ENCODE measurements around the gene ANTKMT. TPM values are rescaled to one million over a fixed set of nuclear protein-coding genes. Genes with fewer than 3 reads are reported as not detected.
A peak's percentile ranks its signal among the peaks of the same experiment; 100 is the strongest.
"Not testable (repeated sequence)": the region's sequence is repeated elsewhere in the genome, so short reads cannot be mapped to it uniquely, and the experiment has no call there.

The ANTKMT gene
- total RNA-seq, 1 donor from 2014 or later, result 54.7 TPM

DNA sequence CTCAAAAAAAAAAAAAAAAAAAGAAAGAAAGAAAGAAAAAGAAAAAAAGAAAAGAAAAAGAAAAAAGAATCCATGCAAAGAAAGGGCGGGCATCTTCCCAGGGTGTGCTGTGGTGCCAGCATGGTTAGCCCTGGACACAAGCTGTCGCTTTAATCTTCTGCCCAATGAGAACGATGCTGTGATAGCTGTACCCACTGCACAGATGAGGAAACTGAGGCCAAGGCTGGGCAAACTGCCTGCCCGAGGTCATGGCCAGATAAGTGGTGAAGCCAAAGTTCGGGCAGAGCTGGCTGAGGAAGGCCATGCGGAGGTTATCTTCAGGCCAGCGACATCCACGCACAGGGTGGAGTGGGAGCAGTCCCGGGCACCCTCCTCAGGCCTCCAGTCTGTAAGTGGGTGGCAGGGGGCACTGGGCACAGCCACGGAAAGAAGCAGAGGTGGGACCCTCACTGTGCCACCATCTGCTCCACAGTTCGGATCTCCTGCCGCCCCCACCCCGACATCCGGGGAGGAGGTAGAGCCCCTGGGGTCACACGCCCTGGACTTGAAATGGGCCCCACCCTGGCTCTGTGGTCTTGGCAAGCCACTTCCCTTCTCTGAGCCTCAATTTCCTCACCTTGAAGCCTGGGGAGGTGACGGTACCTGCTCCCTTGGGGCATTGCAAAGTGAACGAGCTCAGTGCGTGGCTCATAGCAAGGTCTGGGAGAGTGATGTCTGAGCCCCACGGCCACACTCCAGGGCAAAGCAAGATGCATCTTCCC is 21.9 kb upstream of the ANTKMT start:
- no peak for DNase-seq (ENCODE audit: low spot score)

DNA sequence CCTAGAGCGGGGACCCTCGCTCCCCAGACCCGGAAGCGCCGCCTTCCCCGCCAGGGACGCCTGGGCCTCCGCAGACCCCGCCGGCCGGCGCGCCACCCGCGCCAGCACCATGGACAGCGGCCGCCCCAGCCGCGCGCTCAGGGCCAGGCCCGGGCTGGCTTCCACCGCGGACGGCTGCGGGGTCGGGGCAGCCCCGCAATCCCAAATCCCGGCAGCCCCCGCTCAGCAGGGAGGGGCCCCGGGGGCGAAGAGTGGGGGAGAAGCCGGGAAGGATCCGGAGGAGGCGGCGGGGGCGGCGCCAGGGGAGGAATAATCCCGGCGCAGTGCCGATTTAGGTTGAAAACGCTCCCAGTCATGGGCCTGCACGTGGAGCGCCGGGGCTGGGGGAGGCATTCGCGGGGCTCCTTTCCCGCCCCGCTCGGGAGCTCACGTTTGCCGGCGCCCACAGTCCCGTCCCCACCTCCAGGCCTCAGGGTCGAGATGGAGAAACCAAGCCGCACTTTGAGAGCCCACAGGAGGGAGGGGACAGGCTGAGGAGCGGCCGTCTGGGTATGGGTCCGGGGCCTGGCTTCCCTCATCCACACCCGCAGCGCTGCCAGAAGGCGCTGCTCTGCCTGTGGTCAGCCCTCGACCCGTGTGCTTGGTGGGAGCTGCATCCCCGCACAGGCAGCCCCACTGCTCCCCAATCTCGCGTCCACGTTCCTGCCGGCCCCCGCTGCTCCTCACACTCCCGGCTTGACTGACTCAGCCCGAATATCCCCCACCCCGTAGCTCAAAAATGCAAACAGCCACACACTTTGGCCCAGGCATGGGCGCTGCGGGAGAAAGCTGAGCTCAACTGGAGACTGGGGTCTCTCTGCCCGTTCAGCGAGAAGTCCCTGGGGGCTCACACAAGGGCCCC is 20.0 kb upstream of the ANTKMT start:
- no peak for DNase-seq (ENCODE audit: low spot score)

DNA sequence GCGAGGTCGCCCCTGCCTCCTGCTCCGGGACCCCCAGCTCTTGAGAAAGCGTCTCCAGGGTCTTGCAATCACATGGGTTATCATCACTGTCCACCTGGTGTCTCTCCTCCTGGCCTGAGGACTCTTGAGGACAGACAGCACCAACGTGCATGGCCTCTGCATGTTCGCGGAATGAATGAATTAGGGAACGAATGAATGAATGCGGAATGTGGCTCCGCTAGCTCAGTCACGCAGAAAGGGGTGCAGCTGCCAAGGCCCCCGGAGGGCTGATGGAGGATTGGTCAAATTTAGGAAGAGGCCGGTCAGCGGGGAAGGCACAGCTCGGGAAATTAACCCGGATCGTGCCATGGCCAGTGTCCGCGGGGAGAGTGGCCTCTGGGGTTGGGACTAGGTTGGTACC is 18.6 kb upstream of the ANTKMT start:
- DNase-seq (ENCODE audit: low spot score), result no peak

DNA sequence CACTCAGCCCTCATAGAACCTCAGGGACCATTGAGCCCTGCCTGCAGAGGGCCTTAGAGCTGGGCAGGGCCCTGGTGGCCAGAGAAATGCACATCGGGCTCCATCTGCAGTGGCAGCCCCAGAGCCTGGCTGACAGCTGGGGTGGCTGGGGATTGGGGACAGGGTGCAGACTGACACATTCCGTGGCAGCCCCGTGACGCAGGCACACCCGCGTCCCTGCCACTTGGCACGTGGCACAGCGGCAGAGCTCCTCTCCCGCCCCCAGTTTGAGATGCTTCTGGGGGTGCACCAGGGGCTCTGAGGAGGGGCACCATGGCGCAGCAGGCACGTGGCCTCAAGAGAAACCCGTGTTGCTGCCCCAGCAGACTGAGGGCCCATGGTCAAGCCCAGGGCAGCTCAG is 17.5 kb upstream of the ANTKMT start:
- no peak for DNase-seq (ENCODE audit: low spot score)

DNA sequence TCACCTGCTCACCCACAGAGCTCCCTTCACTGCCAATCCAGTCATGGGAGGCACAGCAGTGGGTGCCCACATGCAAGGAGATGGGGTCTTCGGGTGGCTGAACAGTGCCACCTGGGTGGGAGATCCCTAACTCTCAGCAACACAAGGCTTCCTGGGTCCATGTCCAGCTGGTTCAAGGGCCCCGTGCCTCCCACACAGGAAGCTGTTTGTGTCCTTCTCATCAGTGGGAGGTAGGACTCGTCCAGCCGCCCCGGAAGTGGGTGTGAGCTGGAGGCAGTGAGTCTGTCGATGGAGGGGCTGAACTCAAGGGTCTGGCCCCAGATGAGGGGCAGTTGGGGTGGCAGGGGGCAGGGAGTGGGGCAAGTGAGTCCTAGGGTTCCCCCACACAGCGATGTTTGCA is 16.9 kb upstream of the ANTKMT start:
- DNase-seq (ENCODE audit: low spot score), result no peak

DNA sequence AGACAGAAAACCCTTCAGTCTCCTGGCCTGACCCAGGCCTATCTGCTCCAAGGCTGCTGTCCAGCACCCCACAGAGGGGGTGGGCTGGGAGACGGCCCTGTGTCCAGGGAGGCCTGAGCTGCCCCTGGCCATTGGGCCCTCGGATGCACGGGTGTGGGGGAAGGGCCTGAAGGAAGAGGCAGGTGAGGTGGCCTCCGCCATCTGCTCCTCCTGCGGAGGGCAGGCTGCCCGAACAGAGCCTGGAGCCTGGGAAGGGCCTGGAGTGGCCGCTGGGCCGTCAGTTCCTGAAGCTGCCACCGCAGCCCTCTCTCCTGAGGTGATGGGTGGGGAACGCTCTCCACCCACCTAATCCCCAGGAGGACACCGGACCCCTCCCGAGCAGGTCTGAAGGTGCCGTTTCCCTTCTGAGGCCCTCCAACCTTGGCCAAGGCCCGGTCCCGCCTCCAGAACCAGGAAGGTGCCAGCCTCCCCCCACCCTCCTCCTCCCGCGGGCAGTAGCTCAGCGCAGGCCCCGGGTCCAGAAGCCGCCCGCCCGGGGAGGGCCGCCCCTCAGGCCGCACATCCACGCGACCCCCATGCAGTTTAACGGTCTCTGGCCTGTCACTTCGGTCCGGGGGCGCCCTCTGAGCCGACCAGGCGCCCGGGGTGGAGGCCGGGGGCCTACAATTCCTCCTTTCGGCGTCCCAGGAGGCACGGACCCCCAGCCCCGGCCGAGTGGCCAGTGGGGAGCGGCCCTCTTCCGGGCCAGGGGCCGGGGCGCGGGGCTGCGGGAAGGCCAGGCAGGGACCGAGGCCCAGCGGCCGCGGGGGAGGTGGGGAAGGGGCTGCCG is 16.2 kb upstream of the ANTKMT start:
- DNase-seq (ENCODE audit: low spot score), result no peak

DNA sequence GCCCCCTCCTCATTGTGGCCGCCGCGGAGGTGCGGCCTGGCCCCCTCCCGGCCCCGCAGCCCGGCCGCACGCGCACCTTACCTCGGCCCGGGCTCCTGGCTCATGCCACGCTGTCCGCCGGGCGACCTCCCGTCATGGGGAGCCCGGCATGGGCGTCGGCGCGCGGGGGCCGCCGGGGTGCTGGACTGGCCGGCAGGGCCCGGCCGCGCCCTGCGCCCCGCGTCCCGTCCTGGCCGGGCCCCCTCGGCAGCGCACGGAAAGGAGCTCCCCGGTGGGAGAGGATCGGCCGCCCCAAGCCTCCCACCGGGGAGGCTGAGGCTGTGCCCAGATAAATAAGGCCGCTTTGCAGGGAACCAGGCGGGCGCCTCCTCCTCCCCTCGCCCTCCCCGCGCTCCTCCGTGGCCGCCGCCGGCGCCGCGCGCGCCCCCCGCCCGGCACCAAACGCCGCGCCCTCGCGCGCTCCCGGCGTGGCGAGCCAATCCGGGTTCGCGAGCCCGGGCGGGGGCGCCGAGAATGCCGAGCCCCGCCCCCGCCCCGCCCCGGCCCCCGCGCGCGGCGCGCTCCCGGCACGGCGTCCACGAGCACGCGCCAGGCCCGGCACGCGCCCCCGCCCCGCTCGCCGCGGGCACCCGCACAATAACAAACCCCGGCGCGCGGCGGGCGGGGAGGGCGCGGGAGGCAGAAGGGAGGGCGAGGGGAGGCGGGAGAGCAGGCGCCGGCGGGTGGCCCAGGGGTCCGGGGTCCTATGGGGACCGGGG is 15.3 kb upstream of the ANTKMT start, which contains the start of gene FBXL16:
TSS of gene FBXL16 (minus strand) at position 371 of the 758 bp plus-strand sequence. CDS start 8,396 bp downstream, outside the sequence.
- DNase-seq (ENCODE audit: low spot score), result no peak

DNA sequence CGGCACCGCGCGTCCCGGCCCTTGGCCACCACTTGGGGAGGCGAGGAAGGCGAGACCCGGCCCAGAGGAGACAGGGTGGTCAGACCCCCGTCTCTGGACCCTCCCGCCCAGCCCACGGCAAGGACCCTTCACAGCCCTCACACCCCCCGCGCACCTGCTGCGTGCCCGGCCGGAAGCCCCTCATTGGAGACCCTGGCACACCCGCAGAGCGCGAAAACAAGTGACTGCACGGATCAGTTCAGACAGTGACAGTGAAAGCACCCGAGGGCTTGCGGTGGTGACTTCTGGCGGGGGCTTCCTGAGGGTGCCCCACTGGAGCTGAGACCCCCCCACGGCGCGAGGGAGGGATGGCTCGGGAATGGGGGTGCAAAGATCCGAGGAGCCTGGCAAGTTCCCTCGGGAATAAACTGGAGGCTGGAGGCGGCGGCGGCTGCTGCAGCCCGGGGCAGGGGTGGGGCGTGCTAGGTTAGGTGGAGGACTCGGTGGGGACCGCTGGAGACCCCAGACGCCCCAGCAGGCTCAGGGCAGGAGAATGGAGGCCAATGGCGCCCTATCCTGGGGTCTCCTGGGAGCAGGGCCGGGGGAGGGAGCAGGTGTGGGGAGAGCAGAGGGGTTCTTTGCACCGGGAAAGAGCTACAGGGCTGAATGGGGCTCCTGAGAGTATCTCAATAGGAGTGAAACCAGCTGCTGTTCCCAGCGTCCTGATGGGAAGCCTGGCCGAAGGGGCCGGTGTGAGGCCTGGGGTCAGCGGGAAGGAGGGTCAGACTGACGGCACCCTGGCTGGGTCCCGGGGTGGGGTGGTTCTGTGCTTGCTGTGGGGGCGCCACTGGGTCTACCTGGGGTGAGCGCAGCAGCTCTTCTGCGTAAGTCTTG is 14.5 kb upstream of the ANTKMT start:
- DNase-seq (ENCODE audit: low spot score), result no peak

DNA sequence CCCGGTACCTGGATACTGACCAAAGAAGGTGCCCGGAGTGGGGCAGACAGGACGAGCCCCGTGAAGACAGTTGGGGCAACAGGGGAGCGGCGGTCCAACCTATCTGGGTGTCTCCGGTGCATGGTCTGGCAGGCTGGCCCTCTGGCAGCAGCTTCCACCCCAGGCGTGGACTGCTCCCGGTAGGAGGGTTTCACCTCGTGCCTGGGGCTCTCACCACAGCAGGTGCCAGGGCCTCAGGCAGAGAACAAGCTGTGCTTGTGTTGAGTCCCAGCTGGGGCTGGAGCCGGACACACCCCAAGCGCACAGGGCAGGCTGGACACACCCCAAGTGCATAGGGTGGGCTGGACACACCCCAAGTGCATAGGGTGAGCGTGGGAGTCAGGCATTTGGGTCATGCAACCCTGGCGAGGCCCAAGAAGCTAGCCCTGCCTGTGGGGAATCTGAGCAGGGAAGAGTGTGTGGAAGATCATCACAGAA is 13.8 kb upstream of the ANTKMT start:
- no peak for DNase-seq (ENCODE audit: low spot score)

DNA sequence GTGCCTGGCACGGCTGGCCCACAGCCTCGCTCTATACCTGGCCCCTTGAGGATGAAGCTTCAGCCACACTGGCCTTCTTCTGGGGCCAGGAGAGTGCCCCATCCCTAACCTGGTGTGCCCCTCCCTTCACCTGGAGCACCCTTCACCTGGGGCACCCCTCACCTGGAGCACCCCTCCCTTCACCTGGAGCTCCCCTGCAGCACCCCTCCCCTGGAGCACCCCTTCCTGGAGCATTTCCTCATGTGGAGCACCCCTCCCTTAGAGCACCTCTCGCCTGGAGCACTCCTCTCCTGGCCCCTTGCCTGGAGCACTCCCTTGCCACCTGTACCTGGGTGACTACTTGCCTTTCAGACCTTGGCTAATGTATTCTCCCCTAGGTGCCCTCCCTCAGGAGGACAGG is 12.9 kb upstream of the ANTKMT start:
- no peak for DNase-seq (ENCODE audit: low spot score)

DNA sequence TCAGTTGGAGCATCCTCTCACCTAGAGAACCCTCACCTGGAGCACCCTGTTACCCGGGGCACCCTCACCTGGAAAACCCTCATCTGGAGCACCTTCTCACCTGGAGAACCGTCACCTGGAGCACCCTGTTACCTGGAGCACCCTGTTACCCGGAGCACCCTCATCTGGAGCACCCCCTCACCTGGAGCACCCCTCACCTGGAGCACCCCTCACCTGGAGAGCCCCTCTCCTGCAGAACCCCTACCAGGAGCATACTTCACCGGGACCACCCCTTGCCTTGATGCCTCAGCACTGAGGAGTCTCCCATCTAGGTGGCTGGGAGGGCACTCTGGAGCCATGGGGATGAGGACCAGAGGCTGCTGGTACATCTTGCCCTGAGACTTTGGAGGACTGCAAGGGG is 12.0 kb upstream of the ANTKMT start:
- no peak for DNase-seq (ENCODE audit: low spot score)

DNA sequence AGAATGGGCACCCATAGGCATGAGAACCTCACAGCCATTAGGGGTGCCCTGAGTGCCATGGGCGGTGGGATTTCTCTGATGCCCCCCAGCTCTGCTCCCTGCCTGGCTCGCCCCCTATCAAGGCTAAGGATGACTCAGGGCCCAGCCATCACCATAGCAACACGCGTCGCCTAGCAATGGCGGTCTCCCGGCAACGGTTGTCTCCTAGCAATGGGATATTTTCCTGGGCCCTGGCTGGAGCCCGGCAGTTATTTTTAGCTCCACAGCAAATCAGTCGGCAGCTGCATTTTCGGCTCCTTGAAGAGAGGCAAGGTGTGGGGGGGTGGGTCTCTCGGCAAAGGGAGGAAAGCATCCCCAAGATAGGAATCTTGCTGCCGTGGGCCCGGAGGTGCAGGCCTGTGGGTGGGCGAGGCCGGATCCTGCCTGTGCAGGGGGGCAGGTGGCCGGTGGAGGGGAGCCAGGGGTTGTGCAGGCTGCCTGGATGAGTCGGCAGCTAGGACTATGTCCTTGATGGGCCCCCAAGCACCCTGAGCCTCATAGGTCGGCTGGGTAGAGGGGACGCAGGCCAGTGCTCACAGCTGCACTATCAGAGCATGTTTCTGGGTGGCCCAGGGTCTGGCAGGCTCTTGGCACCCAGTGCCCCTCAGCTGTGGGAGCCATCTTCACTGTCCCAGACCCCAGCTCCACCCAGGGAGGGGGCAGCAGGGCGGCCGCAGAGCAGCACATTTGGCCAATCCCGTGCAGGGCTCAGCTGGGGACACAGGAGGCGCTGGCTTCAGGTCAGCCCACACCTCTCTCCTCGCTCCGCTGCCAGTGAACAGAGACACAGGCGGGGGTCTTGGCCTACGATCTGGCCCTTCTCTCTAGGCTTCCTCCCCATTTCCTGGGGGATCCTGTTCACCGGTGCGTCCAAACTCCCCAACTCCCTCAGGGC is 11.1 kb upstream of the ANTKMT start:
- no peak for DNase-seq (ENCODE audit: low spot score)

DNA sequence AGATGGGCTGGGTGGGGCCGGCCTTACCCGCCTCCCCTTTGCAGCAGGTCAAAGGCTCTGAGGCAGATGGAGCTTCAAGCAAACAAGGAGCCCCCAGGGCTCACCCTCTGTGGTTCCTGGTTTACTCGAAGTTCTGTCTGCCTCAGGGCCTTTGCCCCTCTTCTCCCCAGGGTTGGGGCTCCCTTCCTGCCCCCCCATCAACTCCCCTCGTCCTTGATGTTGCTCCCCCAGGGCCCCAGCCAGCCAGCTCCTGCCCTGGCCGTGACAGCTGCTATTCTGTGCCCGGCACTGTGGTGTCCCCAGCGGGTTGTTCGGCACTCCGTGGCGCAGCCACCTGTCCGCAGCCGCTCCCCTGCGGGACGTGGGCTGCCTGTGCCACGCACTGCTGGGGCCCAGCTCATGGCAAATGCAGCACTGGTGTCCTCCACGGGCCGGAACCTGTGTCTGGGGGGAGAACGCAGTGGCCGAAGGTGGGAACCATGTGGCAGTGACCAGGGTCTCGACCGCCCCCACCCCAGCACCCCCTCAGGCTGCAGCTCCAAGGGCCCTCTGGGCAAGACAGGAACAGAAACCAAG is 10.4 kb upstream of the ANTKMT start:
- no peak for DNase-seq (ENCODE audit: low spot score)

DNA sequence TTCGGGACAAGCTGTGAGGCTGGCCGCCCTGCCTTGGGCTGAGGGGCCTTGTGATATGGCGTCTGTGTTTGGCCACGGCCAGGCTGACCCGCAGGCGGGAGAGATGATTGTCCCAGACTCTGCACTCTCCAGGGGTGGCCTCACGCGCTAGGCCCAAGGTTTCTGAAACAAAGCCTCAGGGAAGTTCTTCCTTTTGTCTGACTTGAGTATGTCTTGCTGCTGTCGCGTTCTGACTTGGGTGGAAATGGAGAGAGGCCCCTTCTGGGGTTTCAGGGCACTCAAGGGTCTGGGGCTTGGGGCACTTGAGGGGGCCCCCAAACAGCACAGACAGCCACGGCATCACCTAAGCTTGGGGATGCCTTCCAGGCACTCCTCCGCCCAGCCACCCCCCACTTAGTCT is 9.9 kb upstream of the ANTKMT start:
- no peak for DNase-seq (ENCODE audit: low spot score)

DNA sequence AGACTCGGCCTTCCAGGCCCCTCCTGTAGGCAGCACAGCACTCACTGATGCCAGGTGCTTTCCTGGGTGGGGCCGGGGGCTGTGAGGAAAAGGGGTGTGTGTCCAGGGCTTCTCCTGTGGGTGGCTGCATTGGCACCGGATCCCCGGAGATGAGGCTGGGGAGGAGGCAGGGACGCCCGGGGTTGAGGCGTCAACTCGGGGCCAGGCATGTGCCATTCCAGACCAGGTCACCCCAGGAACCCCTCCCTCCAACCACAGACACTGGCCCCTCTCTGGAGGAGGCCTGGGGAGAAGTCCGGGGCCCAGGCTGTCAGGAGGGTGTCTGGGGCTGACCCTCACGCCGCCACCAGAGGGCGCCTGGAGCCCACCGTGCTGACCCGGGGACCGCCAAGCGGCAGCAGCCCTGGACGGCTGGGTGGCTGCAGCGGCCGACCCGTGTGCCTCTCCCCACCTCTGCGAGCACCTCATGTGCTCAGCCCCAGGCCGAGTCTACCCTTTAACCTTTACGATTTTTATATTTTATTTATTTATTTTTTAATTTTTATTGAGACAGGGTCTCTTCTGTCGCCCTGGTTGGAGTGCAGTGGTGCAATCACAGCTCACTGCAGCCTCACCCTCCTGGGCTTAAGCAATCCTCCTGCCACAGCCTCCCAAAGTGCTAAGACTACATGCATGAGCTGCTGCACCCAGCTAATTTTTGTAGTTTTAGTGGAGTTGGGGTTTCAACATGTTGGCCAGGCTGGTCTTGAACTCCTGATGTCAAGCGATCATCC is 9.2 kb upstream of the ANTKMT start:
- DNase-seq (ENCODE audit: low spot score), result peak; percentile 75

DNA sequence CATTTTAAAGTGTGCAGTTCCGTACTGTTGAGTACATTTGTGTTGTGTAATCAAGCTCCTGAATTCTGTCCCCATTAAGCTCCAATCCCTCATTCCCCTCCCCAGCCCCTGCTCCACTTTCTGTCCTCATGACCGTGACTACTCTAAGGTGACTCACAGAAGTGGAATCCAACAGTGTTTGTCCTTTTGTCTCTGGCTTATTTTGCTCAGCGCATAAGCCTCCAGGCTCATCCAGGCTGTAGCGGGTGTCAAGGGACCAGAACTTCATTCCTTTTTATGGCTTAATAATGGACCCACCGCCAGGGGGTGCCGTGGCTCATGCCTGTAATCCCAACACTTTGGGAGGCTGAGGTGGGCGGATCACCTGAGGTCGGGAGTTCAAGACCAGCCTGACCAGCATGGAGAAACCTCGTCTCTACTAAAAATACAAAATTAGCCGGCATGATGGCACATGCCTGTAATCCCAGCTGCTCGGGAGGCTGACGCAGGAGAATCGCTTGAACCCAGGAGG is 8.2 kb upstream of the ANTKMT start:
- DNase-seq (ENCODE audit: low spot score), result not testable (repeated sequence)

DNA sequence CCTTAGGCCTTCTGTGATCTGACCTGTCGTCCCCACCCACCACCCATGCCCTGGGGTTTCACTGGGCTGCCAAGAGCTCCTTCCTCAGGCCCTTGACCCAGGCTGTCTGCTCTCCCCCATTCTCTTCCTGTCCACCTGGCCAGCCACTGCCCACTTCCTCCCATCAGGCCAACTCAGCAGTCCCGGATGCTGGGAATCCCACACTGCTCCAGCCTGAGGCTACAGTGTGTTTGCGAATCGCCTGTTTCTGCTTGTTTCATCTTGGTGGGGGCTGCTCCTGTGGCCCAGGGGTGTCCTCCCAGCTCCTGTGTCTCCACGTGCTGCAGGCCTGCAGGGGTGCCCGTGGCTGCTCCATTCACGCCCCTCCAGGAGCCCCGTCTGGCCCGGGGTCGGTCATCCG is 6.9 kb upstream of the ANTKMT start:
- DNase-seq (ENCODE audit: low spot score), result no peak
